Jurkat, Clone E6-1 (cell line): ENCODE results near the gene ZNF189.
"Not testable (repeated sequence)": the region's sequence is repeated elsewhere in the genome, so short reads cannot be mapped to it uniquely, and the experiment has no call there.

Experiments used
- DNase-seq: peaks from one replicate; pipeline ENCODE4 v3.0.0-alpha.2; 2011; ENCODE audit warnings: low read depth, low spot score
- H3K4me3 ChIP-seq: 2 replicates; pipeline ENCODE4 v1.5.1; 2011; ENCODE audit warnings: mild to moderate bottlenecking, low read length, control low read depth, moderate library complexity

Gene ZNF189

GRCh38 chr9:101375546-101375945, 23.1 kb upstream of the ZNF189 start:
- H3K4me3 ChIP-seq = no peak overlapping the region
- DNase-seq = no peak

- no peak for DNase-seq
- H3K4me3 ChIP-seq = no peak overlapping the region
Observed at GRCh38 chr9:101376111-101376848, 22.4 kb upstream of the ZNF189 start.

GRCh38 chr9:101380295-101380694, 18.4 kb upstream of the ZNF189 start:
- no peak for DNase-seq
- H3K4me3 ChIP-seq = no peak overlapping the region

GRCh38 chr9:101381118-101381517, 17.5 kb upstream of the ZNF189 start:
- DNase-seq = no peak
- H3K4me3 ChIP-seq = no peak overlapping the region

GRCh38 chr9:101381833-101382342, 16.8 kb upstream of the ZNF189 start:
- DNase-seq = no peak
- H3K4me3 ChIP-seq = no peak overlapping the region

GRCh38 chr9:101383361-101383760, 15.3 kb upstream of the ZNF189 start:
- no peak for DNase-seq

GRCh38 chr9:101384873-101385536, 13.6 kb upstream of the ZNF189 start, which contains the start of gene BAAT:
BAAT (minus strand) TSS chr9:101385006; CDS start chr9:101371404, 13,602 bp downstream.
- DNase-seq, H3K4me3 ChIP-seq: not testable (repeated sequence)

More at GRCh38 chr9:101383361-101383760, 15.3 kb upstream of the ZNF189 start:
- H3K4me3 ChIP-seq = no peak overlapping the region

- DNase-seq = peak; percentile 48
- no peak overlapping the region for H3K4me3 ChIP-seq
Observed at GRCh38 chr9:101387871-101388506, 10.7 kb upstream of the ZNF189 start.

GRCh38 chr9:101388507-101388993, 10.1 kb upstream of the ZNF189 start:
- no peak overlapping the region for H3K4me3 ChIP-seq
- no peak for DNase-seq

- DNase-seq = no peak
- no peak overlapping the region for H3K4me3 ChIP-seq
Observed at GRCh38 chr9:101393135-101393534, 5.5 kb upstream of the ZNF189 start.

- no peak for DNase-seq
- no peak overlapping the region for H3K4me3 ChIP-seq
Observed at GRCh38 chr9:101394687-101395086, 4.0 kb upstream of the ZNF189 start.

GRCh38 chr9:101397746-101398067, 944 bp upstream of the ZNF189 start:
- H3K4me3 ChIP-seq = peak overlapping the region; percentile 91
- no peak for DNase-seq

- no peak for DNase-seq
- peak overlapping the region; percentile 91 for H3K4me3 ChIP-seq
Observed at GRCh38 chr9:101398930-101399642, 435 bp downstream of the ZNF189 start.

GRCh38 chr9:101399643-101399970, 956 bp downstream of the ZNF189 start:
- DNase-seq = no peak
- H3K4me3 ChIP-seq = peak overlapping the region; percentile 91

- no peak for DNase-seq
- no peak overlapping the region for H3K4me3 ChIP-seq
Observed at GRCh38 chr9:101400120-101400519, 1.5 kb downstream of the ZNF189 start.

GRCh38 chr9:101403516-101404285, 5.0 kb downstream of the ZNF189 start:
- DNase-seq = no peak
- H3K4me3 ChIP-seq = no peak overlapping the region

GRCh38 chr9:101408374-101409078, 9.9 kb downstream of the ZNF189 start:
- no peak for DNase-seq
- no peak overlapping the region for H3K4me3 ChIP-seq

GRCh38 chr9:101409079-101409477, 10.4 kb downstream of the ZNF189 start:
- no peak for DNase-seq
- H3K4me3 ChIP-seq = no peak overlapping the region
